Spleen (tissue), 7 donors: ENCODE measurements around the gene IGLON5.

Source experiments
- CTCF ChIP-seq, 11 experiments: fragments of 200-600 bp in 7 of 11; fragments of 450-650 bp in 4 of 11; sonication (generic) in 4 of 11; IDR thresholded peaks in 8 of 11; conservative IDR thresholded peaks in 3 of 11; 1 replicate in 7 of 11; 2 replicates in 4 of 11; pipeline versions ENCODE4 v1.4.0 to v1.8.0; 2016 to 2021; ENCODE audit warnings: antibody characterized with exemption in 11 of 11, inconsistent platforms in 4 of 11, mild to moderate bottlenecking in 1 of 11
- POLR2A ChIP-seq, 3 donors: fragments of 450-650 bp; IDR thresholded peaks; one replicate each; pipeline ENCODE4 v1.5.1; 2017; ENCODE audit warnings: antibody characterized with exemption in 3 of 3, mild to moderate bottlenecking in 1 of 3
- POLR2AphosphoS5 ChIP-seq, 3 donors: sonication (generic); formaldehyde crosslinking; IDR thresholded peaks; one replicate each; pipeline ENCODE4 v1.5.1; 2017; ENCODE audit warnings: antibody characterized with exemption in 3 of 3
- donor health status: DM: no; HTN: no; CAD: no; lungs with moderate emphysema.
- donor health status: DM: no; HTN: no; CAD: no.
- donor health status: DM: no; HTN: no; CAD: no.

GRCh38 chr19:51293571-51294210 lies 17.8 kb upstream of the IGLON5 start:
- TF ChIP-seq POLR2A (IDR thresholded peaks at IDR 0.05) = no peak
- TF ChIP-seq CTCF (IDR thresholded peaks at IDR 0.05 in 8 of 11, conservative IDR thresholded peaks at IDR 0.05 in 3 of 11) = no peak
- no peak for TF ChIP-seq POLR2AphosphoS5 (IDR thresholded peaks at IDR 0.05)
